Occipital lobe (tissue), 2 donors: Measurements from ENCODE around the gene CNOT9. TPM values are rescaled to one million over a fixed set of nuclear protein-coding genes. Genes with fewer than 3 reads are reported as not detected.

Source experiments
- DNase-seq: peaks from one replicate; lab custom pipeline; 2025; lab: John Stamatoyannopoulos, UW
- total RNA-seq: library from RNA; depleted of rRNA; stranded (reverse); fragments of >200 nt; gene quantifications from one replicate; pipeline ENCODE4 v1.2.3, GENCODE V29; 2014

Gene CNOT9
- total RNA-seq, 1 donor from 2014 or later, result 39.6 TPM

DNA sequence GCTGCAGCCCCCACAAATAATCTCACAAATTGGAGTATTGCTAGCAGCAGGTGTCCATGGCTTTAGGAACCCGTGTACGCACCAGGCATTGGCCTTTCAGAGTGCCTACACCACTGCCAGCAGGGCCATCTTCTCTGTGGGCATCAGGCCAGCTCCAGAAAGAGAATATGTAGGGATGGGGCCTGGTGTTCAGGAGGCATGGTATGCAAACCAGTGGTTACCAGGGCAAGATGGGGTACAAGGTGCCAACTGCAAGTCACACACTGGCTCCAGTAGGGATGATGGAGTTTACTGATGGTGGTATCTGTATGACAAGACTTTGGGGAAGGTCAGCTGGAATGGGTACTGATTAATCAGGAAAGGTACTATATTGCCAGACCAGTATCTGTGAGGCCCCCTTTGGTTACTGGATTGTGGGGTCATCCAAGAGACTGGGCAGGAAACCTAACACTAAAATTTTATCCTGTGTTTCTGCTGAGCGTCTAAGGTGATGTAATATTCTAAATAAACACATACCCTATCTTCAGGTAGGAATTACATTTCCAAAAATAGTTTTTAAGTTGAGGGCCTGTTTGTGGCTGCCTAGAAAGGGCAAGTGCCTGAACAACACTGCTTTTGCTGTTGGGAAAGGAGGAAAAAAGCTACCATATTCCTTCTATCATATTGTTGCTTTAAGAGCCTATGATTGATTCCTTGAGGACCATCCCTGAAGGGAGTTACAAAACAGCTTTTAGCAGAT lies 9.0 kb downstream of the CNOT9 start:
- no peak for DNase-seq

DNA sequence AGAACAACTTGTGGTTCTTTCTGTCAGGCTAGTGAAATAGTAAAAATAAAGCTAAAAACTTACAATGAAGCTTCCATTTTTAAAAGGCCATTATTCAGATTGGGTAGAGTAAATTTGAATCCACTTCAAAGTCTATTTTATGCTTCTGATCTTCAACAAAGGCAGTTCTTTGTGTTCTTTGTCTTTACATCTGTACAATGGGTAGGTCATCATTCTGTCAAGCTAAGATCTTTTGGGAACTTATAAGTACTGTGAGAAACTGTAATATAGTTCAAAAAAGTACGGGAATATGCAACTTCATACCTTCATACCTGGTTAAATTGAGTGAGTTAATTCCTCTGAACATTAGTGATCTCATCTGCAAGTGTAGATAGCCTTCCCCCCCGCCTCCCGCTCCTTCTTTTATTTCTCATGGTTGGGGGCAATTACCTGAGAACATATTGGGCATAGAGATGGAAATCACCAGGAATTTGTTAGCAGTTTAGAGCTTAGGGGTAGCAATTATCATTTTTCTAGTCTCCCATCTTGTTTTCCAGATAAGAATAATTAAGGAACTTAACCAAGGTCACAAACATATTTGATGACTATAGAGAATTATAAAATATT lies 9.7 kb downstream of the CNOT9 start:
- no peak for DNase-seq

GRCh38 chr2:218582076-218582475 lies 13.4 kb downstream of the CNOT9 start:
- no peak for DNase-seq

DNA sequence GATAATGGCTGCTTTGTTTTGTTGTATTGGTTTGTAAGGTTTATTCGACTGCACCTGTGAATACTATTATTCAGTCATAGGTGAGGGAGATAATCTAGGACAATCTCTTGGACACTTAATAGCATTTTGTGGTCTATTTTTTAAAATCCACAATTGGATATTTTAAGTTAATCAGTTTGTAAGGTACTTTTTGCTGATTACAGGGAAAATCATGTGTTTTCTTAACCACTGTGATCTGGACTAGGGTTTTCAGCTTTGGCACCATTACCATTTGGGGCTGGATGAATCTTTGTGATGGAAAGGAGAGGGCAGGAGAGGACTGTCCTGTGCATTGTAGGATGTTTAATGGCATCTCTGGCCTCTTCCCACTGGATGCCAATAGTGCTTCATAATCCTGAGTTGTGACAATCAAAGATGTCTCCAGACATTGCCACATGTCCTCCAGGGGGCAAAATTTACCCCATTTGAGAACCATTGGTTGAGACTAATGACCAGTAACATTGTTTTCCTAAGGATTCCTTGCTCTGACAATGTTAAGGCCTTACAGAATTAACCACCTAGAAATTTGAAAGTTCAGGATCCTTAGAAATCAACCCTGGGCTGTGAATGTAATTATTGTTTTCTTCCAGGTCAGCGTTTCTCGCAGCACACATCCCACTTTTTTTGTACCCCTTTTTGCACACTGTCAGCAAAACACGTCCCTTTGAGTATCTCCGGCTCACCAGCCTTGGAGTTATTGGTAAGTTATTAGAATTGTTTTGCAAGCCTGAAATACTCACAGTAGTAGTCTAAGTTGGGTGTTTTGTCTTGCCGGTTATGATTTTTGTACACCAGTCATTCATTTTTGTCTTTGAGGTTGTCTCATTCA lies 15.6 kb downstream of the CNOT9 start:
- no peak for DNase-seq

GRCh38 chr2:218585541-218585940 lies 16.9 kb downstream of the CNOT9 start:
- no peak for DNase-seq

- DNase-seq, result no peak
These were observed 36.8 kb downstream of the CNOT9 start for GRCh38 chr2:218605432-218605831.

DNA sequence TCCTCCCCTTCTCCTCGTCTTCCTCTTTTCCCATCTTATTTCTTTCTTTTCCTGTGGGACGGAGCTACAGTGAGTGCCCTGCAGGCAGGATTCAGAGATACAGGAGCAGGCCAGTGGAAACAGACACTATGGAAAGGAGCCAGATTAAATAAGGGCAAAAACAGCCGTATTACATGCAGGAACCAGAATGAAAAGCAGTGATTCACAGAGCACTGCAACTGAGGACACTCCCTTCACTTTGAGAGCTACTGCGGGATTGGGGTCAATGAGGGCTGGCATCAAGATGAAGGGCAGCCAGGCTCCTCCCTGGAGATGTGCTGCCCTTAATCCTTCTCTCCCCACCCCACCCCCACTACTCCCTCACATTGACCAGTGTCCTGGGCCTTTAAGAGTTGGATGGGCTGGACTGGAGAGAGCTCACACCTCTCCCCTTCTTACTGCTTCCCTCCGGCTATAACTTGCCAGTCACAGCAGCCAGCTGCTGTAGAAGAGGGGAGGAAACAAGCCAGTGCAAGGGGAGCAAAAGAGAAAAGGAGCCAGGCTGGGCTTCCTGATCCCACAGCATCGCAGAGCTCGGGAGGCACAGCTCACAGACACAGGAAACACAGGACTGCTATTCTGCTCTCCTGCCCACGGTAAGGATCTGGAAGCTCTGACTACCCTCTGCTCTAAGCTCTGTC lies 38.9 kb downstream of the CNOT9 start, which contains the start of gene PLCD4:
Gene PLCD4, plus strand, starts transcription at position 464 of the 680 bp plus-strand sequence. CDS start 7,841 bp downstream, outside the sequence.
- no peak for DNase-seq

DNA sequence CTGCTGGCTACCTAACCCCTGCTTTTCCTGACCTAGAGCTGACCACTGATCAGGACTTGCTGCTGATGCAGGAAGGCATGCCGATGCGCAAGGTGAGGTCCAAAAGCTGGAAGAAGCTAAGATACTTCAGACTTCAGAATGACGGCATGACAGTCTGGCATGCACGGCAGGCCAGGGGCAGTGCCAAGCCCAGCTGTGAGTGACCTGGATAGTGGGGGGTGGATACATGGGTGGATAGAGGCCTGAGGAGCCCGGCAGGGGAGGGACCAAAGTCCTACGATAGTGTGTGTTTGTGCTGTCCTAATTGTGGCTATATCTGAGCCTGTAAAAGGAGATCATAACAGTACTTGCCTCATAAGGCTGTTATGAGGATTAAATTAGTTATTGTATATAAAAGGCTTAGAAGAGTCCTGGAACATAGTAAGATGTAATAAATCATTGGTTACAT lies 47.3 kb downstream of the CNOT9 start:
- no peak for DNase-seq

DNA sequence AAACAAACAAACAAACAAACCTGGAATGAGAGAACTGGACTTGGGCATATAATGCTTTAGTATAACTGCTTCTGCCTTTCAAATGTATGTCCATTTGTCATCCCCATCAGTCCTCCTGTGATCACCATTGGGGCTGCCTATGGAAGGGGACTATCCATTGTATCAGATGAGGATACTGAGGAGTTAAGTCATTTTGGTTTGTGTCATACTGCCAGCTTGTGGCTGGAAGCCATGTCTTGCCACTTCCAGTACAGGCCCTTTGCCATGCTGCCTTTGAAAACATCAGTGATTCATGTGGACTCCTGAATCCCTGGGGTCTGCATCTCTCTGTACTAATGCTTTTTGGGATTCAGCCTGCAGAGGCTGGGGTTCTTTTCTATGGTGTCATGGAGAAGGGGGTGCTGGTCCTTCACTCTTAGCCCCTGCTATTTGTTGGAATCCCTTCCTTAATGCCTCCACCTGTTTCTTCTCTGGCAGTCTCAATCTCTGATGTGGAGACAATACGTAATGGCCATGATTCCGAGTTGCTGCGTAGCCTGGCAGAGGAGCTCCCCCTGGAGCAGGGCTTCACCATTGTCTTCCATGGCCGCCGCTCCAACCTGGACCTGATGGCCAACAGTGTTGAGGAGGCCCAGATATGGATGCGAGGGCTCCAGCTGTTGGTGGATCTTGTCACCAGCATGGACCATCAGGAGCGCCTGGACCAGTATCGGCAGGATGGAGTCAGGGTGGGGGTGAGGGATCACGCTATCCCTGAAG lies 49.6 kb downstream of the CNOT9 start:
- DNase-seq, result no peak

- DNase-seq, result no peak
These were observed 52.4 kb downstream of the CNOT9 start for GRCh38 chr2:218621007-218621406.

DNA sequence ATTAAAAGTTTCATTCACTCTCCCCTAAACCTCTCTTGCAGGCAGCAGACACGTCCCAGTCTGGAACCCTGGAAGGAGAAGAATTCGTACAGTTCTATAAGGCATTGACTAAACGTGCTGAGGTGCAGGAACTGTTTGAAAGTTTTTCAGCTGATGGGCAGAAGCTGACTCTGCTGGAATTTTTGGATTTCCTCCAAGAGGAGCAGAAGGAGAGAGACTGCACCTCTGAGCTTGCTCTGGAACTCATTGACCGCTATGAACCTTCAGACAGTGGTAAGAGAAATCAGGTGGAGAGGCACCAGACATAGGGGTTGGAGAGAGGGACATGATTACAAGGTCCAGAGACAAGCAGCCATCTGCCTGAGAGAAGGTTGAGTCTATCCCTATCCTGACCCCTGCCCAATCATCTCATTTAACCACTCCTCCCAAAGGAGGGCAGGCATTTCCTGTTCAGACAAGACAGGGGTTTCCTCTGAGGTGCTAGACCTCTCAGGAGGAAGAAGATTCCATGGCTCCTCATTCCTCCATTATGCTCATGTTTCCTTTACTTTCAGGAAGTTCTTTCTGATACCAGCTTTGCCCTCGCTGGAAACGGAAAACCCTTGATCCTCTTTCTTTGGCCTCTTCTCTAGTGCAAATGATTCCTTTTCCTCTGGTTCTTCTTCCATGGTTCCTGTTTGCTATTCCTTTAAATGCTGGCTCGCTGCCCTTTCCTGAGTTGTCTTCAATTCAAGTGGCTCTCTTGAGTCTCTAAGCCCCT lies 54.1 kb downstream of the CNOT9 start:
- DNase-seq, result no peak

- DNase-seq, result no peak
These were observed 54.7 kb downstream of the CNOT9 start for GRCh38 chr2:218623366-218623705.

GRCh38 chr2:218626369-218626768 lies 57.7 kb downstream of the CNOT9 start:
- no peak for DNase-seq

- no peak for DNase-seq
These were observed 59.3 kb downstream of the CNOT9 start for GRCh38 chr2:218627939-218628338.

DNA sequence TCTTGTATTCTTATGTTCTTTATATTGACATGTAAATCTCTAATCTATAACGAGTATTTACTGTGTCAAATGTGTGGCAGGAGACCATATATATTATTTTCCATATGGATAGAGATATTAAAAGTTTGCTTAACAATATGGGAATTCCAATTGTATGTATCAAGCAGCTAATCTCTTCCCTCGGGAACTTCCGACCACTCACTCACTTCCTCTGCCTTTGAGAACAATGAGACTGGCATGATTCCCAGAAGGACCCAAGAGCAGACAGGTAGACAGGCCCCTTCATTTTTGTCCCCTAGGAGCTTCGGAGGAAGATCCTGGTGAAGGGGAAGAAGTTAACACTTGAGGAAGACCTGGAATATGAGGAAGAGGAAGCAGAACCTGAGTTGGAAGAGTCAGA lies 63.2 kb downstream of the CNOT9 start:
- DNase-seq, result no peak

- DNase-seq, result no peak
These were observed 67.1 kb downstream of the CNOT9 start for GRCh38 chr2:218635719-218636118.

DNA sequence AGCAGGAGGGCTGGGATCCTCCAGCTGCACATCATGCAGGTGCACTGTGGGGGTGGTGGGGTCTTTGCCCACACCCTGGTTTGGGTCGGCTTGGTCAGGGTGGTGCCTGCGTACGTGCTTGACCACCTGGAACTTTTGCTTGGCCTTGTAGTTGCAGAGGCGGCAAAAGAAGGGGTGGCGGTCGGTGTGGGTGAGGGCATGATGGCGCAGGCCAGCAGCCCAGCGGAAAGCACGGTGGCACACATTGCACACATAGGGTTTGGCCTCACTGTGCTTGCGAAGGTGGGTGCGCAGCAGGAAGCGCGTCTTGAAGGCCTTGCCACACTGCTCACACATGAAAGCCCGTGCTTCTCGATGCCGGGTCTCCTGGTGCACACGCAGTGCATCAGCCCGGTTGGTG lies 69.7 kb downstream of the CNOT9 start:
- DNase-seq, result no peak

- DNase-seq, result no peak
These were observed 73.5 kb downstream of the CNOT9 start for GRCh38 chr2:218642121-218642656.

DNA sequence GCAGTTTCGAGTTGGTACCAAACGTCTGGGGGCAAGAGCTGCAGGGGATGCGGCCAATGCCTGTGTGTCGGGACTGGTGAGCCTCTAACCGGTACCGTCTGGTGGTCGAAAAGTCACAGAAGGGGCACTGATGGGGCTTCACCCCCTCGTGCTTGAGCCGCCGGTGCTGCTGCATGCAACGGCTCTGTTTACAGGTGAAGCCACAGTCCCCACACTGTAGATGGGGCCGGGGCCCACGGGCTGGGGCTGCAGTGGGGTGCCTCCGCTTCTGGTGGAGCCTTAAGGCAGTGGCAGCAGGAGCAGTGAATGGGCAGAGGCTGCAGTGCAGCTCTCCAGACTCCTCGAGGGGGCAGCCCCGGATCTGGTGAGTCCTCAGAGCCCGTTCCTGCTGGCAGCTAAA lies 74.1 kb downstream of the CNOT9 start:
- no peak for DNase-seq

DNA sequence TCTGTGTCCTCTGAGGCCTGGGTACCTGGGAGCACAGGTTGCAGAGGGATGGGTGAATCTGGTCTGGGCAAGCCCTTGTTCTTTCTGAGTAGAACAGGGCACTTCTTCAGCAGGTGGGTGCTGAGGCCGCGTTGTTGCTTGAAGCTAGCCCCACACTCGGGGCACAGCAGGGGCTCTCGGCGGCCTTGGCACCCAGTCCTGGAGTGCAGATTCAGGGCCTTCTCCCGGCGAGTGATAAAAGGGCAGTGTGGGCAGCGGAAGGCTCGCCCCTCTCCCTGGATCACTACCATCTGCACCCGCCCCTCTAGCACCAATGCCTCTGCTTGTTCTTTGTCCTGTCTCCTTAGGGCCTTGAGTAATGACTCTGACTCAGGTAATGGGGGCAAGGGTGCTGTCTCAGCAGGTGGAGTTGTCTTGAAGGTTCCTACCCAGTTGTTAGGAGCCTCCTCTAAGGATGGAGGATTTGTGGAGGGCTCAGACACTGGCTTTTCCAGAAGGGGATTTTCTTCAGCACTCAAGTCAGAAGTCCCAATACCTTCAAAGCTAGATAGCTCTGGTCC lies 75.2 kb downstream of the CNOT9 start:
- DNase-seq, result no peak
